HepG2 (cell line): ENCODE data around the gene TBC1D20. TPM values are rescaled to one million over a fixed set of nuclear protein-coding genes. Genes with fewer than 3 reads are reported as not detected.

Experiments
- ADNP ChIP-seq: sonication (generic); formaldehyde crosslinking; IDR thresholded peaks from 2 replicates; pipeline ENCODE4 v1.4.0; 2020; ENCODE audit warnings: missing genetic modification reagents
- BHLHE40 ChIP-seq: IDR thresholded peaks from 2 replicates; pipeline ENCODE4 v1.6.1; 2011; ENCODE audit warnings: low read length, improper control_type of control experiment
- HOXA5 ChIP-seq: sonication (generic); formaldehyde crosslinking; IDR thresholded peaks from 2 replicates; pipeline ENCODE4 v1.4.0; 2020; ENCODE audit warnings: missing genetic modification reagents
- KLF6 ChIP-seq: IDR thresholded peaks from 2 replicates; pipeline ENCODE4 v1.8.0; 2016; ENCODE audit warnings: missing biosample characterization, missing genetic modification reagents
- KLF9 ChIP-seq: IDR thresholded peaks from 2 replicates; pipeline ENCODE4 v1.6.1; 2016; ENCODE audit warnings: low read depth
- NFYC ChIP-seq: IDR thresholded peaks from 2 replicates; pipeline ENCODE4 v1.6.1; 2016; ENCODE audit warnings: missing genetic modification reagents, missing compliant biosample characterization
- PHF20 ChIP-seq: sonication (generic); formaldehyde crosslinking; IDR thresholded peaks from 2 replicates; pipeline ENCODE4 v1.5.0; 2020; ENCODE audit warnings: mild to moderate bottlenecking, missing genetic modification reagents
- PHF5A ChIP-seq: IDR thresholded peaks from one replicate; pipeline ENCODE4 v1.6.1; 2018; ENCODE audit warnings: low read depth, missing genetic modification reagents; ENCODE audit not compliant: unreplicated experiment
- RAD51 ChIP-seq: fragments of 450-650 bp; IDR thresholded peaks from 2 replicates; pipeline ENCODE4 v1.6.1; 2016; ENCODE audit warnings: borderline replicate concordance
- SNAI1 ChIP-seq: sonication (generic); formaldehyde crosslinking; IDR thresholded peaks from 2 replicates; pipeline ENCODE4 v1.5.0; 2020; ENCODE audit warnings: mild to moderate bottlenecking, missing genetic modification reagents, borderline replicate concordance
- SSRP1 ChIP-seq: IDR thresholded peaks from 2 replicates; pipeline ENCODE4 v1.6.1; 2016; ENCODE audit warnings: control low read depth
- STAT5B ChIP-seq: sonication (generic); formaldehyde crosslinking; IDR thresholded peaks from 2 replicates; pipeline ENCODE4 v1.4.0; 2020; ENCODE audit warnings: missing genetic modification reagents
- ZNF549 ChIP-seq: sonication (generic); formaldehyde crosslinking; IDR thresholded peaks from 2 replicates; pipeline ENCODE4 v1.5.0; 2020; ENCODE audit warnings: missing genetic modification reagents
- ZNF563 ChIP-seq: sonication (generic); formaldehyde crosslinking; IDR thresholded peaks from 2 replicates; pipeline ENCODE4 v1.8.0; 2022; ENCODE audit warnings: mild to moderate bottlenecking, moderate library complexity, missing genetic modification reagents
- ZNF746 ChIP-seq: sonication (generic); formaldehyde crosslinking; IDR thresholded peaks from 2 replicates; pipeline ENCODE4 v1.8.0; 2022; ENCODE audit warnings: mild to moderate bottlenecking, missing genetic modification reagents
- ZNF816 ChIP-seq: sonication (generic); formaldehyde crosslinking; IDR thresholded peaks from 2 replicates; pipeline ENCODE4 v1.8.0; 2022; ENCODE audit warnings: missing genetic modification reagents, mild to moderate bottlenecking, borderline replicate concordance
- ZNF839 ChIP-seq: sonication (generic); formaldehyde crosslinking; IDR thresholded peaks from 2 replicates; pipeline ENCODE4 v1.4.0; 2020; ENCODE audit warnings: missing genetic modification reagents, mild to moderate bottlenecking, borderline replicate concordance
- ZSCAN12 ChIP-seq: sonication (generic); formaldehyde crosslinking; IDR thresholded peaks from 2 replicates; pipeline ENCODE4 v1.9.0; 2021; ENCODE audit warnings: mild to moderate bottlenecking, missing genetic modification reagents
- polyA plus RNA-seq, 8 experiments: library from polyadenylated mRNA; depleted of rRNA in 3 of 8; stranded (reverse) in 7 of 8; unstranded in 1 of 8; fragments of >200 nt; fragmentation: Illumina TruSeq in 4 of 8; extraction: Trizol in 4 of 8; gene quantifications; 2 replicates each; pipeline versions ENCODE4 v1.2.1 to v1.2.3, GENCODE V29; 2011 to 2016; ENCODE audit warnings: low read depth in 4 of 8, missing spikeins in 1 of 8, mixed read lengths in 1 of 8; ENCODE audit not compliant: insufficient read depth in 1 of 8
- total RNA-seq, 5 experiments: library from RNA; depleted of rRNA; stranded (reverse); fragments of >200 nt; fragmentation: Illumina TruSeq; extraction: Trizol; gene quantifications; 2 replicates each; pipeline ENCODE4 v1.2.3, GENCODE V29; 2016; ENCODE audit warnings: low read depth in 1 of 5
- TF ChIP-seq, protein P1 (sequence below): sonication (generic); formaldehyde crosslinking; IDR thresholded peaks from 2 replicates; pipeline ENCODE4 v1.5.0; 2020; ENCODE audit warnings: missing genetic modification reagents
- TF ChIP-seq, protein P2 (sequence below): sonication (generic); formaldehyde crosslinking; IDR thresholded peaks from 2 replicates; pipeline ENCODE4 v1.4.0; 2020; ENCODE audit warnings: missing genetic modification reagents
- TF ChIP-seq, protein P3 (sequence below): IDR thresholded peaks from 2 replicates; pipeline ENCODE4 v1.6.1; 2012; ENCODE audit warnings: low read length, improper control_type of control experiment
- TF ChIP-seq, protein P4 (sequence below): sonication (generic); formaldehyde crosslinking; IDR thresholded peaks from 2 replicates; pipeline ENCODE4 v1.5.1; 2020; ENCODE audit warnings: missing genetic modification reagents, mild to moderate bottlenecking, borderline replicate concordance

The TBC1D20 gene
- total and polyA plus RNA-seq, 2 of the 13 experiments (the other 11 are each of a cell fraction or from before 2014, with no cell fraction given), result 36.6 to 47.1 TPM

DNA sequence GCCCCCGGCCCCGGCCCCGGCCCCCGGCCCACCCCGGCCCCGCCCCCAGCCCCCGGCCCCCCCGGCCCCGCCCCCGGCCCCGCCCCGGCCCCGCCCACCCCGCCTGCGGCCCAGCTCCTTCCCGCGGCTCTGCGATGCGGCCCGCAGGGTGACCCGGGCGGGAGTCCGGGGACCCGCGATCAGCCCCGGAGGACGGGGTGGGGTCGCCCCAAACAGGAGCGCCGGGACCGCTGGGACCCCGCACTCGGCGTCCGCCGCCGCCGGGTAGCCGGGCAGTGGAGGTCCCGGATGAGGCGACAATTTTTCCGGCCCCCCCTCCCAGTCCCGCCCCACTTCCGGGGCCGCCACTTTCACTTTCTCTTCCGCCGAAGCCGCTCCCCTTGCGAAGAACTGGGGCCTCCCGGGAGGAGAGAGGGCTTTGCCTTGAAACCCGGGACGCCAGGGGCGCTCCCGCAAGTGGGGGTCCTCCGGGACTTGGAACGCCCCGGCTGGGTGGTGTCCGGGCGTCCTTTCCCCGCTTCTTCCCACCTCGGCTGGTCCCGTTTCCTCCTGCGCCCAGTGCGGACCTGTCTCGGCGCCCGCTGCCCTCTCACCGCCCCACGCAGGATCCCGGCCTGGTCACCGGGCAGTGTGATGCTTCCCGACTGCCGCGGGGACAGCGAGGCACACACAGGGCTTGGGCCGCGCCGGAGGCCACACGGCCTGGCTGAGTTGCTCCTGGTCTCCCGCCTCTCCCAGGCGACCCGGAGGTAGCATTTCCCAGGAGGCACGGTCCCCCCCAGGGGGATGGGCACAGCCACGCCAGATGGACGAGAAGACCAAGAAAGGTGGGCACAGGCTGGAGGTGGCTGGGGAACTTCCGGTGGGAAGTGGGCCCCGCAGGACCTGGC is 54.1 kb downstream of the TBC1D20 start, which contains the start of gene RBCK1 (continued):
- TF ChIP-seq, protein P1, sequence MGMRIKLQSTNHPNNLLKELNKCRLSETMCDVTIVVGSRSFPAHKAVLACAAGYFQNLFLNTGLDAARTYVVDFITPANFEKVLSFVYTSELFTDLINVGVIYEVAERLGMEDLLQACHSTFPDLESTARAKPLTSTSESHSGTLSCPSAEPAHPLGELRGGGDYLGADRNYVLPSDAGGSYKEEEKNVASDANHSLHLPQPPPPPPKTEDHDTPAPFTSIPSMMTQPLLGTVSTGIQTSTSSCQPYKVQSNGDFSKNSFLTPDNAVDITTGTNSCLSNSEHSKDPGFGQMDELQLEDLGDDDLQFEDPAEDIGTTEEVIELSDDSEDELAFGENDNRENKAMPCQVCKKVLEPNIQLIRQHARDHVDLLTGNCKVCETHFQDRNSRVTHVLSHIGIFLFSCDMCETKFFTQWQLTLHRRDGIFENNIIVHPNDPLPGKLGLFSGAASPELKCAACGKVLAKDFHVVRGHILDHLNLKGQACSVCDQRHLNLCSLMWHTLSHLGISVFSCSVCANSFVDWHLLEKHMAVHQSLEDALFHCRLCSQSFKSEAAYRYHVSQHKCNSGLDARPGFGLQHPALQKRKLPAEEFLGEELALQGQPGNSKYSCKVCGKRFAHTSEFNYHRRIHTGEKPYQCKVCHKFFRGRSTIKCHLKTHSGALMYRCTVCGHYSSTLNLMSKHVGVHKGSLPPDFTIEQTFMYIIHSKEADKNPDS (CRISPR knock-in tag), result no peak
- TF ChIP-seq ZNF746 (CRISPR knock-in tag) (peak; percentile 88; the same call in 1 of the 2 replicates), SNAI1 (CRISPR knock-in tag) (peak; percentile 98), ZNF816 (CRISPR knock-in tag) (no peak), NFYC (CRISPR knock-in tag) (no peak), ZSCAN12 (CRISPR knock-in tag) (peak; percentile 72; the same call in 1 of the 2 replicates), PHF5A (no peak), ADNP (CRISPR knock-in tag) (no peak), PHF20 (peak; percentile 48; the same call in 1 of the 2 replicates), KLF6 (CRISPR knock-in tag) (peak; percentile 25), BHLHE40 (no peak), RAD51 (no peak), ZNF839 (CRISPR knock-in tag) (peak; percentile 80; the same call in 1 of the 2 replicates), STAT5B (0 out of 2 replicates have a peak, but pooled peaks have one; percentile 52), ZNF563 (CRISPR knock-in tag) (peak; percentile 84), SSRP1 (CRISPR knock-in tag) (no peak; the same call in 1 of the 2 replicates), KLF9 (CRISPR knock-in tag) (no peak; the same call in 1 of the 2 replicates), ZNF549 (CRISPR knock-in tag) (no peak; the same call in 1 of the 2 replicates), HOXA5 (peak; percentile 59; the same call in 1 of the 2 replicates)
- TF ChIP-seq, protein P2, sequence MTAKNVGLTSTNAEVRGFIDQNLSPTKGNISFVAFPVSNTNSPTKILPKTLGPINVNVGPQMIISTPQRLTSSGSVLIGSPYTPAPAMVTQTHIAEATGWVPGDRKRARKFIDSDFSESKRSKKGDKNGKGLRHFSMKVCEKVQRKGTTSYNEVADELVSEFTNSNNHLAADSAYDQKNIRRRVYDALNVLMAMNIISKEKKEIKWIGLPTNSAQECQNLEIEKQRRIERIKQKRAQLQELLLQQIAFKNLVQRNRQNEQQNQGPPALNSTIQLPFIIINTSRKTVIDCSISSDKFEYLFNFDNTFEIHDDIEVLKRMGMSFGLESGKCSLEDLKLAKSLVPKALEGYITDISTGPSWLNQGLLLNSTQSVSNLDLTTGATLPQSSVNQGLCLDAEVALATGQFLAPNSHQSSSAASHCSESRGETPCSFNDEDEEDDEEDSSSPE (CRISPR knock-in tag), result no peak
- TF ChIP-seq, protein P3, sequence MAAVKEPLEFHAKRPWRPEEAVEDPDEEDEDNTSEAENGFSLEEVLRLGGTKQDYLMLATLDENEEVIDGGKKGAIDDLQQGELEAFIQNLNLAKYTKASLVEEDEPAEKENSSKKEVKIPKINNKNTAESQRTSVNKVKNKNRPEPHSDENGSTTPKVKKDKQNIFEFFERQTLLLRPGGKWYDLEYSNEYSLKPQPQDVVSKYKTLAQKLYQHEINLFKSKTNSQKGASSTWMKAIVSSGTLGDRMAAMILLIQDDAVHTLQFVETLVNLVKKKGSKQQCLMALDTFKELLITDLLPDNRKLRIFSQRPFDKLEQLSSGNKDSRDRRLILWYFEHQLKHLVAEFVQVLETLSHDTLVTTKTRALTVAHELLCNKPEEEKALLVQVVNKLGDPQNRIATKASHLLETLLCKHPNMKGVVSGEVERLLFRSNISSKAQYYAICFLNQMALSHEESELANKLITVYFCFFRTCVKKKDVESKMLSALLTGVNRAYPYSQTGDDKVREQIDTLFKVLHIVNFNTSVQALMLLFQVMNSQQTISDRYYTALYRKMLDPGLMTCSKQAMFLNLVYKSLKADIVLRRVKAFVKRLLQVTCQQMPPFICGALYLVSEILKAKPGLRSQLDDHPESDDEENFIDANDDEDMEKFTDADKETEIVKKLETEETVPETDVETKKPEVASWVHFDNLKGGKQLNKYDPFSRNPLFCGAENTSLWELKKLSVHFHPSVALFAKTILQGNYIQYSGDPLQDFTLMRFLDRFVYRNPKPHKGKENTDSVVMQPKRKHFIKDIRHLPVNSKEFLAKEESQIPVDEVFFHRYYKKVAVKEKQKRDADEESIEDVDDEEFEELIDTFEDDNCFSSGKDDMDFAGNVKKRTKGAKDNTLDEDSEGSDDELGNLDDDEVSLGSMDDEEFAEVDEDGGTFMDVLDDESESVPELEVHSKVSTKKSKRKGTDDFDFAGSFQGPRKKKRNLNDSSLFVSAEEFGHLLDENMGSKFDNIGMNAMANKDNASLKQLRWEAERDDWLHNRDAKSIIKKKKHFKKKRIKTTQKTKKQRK, result no peak
- TF ChIP-seq, protein P4, sequence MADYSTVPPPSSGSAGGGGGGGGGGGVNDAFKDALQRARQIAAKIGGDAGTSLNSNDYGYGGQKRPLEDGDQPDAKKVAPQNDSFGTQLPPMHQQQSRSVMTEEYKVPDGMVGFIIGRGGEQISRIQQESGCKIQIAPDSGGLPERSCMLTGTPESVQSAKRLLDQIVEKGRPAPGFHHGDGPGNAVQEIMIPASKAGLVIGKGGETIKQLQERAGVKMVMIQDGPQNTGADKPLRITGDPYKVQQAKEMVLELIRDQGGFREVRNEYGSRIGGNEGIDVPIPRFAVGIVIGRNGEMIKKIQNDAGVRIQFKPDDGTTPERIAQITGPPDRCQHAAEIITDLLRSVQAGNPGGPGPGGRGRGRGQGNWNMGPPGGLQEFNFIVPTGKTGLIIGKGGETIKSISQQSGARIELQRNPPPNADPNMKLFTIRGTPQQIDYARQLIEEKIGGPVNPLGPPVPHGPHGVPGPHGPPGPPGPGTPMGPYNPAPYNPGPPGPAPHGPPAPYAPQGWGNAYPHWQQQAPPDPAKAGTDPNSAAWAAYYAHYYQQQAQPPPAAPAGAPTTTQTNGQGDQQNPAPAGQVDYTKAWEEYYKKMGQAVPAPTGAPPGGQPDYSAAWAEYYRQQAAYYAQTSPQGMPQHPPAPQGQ (CRISPR knock-in tag), result no peak
